ENCODE data around the gene BFSP2.

DNA sequence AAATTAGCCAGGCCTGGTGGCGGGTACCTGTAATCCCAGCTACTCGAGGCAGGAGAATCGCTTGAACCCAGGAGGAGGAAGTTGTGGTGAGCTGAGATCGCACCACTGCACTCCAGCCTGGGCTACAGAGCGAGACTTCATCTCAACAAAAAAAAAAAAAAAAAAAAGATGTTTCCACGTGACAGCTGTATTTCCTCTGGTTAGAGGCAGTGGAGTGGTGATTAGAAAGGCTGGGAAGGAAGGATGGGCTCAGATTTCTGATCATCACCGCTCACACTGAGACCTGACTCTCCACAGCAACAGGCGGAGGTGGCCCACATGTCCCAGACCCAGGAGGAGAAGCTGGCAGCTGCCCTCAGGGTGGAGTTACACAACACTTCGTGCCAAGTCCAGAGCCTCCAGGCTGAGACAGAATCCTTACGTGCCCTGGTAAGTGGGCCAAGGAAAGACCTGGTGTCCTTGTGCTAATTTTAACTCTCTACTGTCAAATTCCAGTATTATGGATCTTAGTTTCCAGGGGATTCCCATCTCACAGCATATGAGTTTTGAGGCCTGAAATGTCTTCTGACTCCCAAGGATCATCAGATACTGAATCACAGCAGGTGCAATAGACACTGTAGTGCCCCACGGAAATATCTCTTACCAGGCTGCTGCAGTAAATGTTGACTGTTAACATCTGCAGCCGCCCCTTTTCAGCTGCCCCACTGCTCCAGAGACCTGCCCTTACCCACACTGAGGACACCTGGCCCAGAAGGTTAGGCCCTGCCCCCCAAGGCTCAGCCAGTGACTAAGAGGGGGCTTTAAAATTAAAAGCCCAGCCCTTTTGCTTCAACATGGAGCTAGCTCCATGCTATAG, 66.9 kb downstream of the BFSP2 start:
- TF ChIP-seq EP300 (IDR thresholded peaks at IDR 0.05) (no peak), POLR2A (IDR thresholded peaks at IDR 0.05) (no peak), POLR2AphosphoS5 (IDR thresholded peaks at IDR 0.05) (no peak)
- TF ChIP-seq, protein P1, sequence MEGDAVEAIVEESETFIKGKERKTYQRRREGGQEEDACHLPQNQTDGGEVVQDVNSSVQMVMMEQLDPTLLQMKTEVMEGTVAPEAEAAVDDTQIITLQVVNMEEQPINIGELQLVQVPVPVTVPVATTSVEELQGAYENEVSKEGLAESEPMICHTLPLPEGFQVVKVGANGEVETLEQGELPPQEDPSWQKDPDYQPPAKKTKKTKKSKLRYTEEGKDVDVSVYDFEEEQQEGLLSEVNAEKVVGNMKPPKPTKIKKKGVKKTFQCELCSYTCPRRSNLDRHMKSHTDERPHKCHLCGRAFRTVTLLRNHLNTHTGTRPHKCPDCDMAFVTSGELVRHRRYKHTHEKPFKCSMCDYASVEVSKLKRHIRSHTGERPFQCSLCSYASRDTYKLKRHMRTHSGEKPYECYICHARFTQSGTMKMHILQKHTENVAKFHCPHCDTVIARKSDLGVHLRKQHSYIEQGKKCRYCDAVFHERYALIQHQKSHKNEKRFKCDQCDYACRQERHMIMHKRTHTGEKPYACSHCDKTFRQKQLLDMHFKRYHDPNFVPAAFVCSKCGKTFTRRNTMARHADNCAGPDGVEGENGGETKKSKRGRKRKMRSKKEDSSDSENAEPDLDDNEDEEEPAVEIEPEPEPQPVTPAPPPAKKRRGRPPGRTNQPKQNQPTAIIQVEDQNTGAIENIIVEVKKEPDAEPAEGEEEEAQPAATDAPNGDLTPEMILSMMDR (IDR thresholded peaks at IDR 0.05): no peak
